Measurements from ENCODE around the gene HOXA5.

HOXA5 gene

GRCh38 chr7:27159266-27160144 is 16.0 kb upstream of the HOXA5 start:
- DNase-seq (ENCODE audit: low read depth), result no peak

GRCh38 chr7:27158436-27159265 is 15.2 kb upstream of the HOXA5 start:
- DNase-seq (ENCODE audit: low read depth), result no peak

- DNase-seq (ENCODE audit: low read depth), result no peak
Measured at GRCh38 chr7:27157702-27158431, 14.4 kb upstream of the HOXA5 start.

- DNase-seq (ENCODE audit: low read depth), result no peak
Measured at GRCh38 chr7:27156916-27157701, 13.6 kb upstream of the HOXA5 start.

- no peak for DNase-seq (ENCODE audit: low read depth)
Measured at GRCh38 chr7:27156508-27156898, 13.0 kb upstream of the HOXA5 start, which contains the start of gene HOXA7. Gene HOXA7 (minus strand): TSS chr7:27156675. CDS start chr7:27156545, 130 bp downstream.

- DNase-seq (ENCODE audit: low read depth), result no peak
Measured at GRCh38 chr7:27155816-27156507, 12.5 kb upstream of the HOXA5 start.

- DNase-seq (ENCODE audit: low read depth), result no peak
Measured at GRCh38 chr7:27154901-27155815, 11.7 kb upstream of the HOXA5 start.

GRCh38 chr7:27154369-27154768 is 10.9 kb upstream of the HOXA5 start:
- DNase-seq (ENCODE audit: low read depth), result no peak

GRCh38 chr7:27153526-27153925 is 10.0 kb upstream of the HOXA5 start:
- no peak for DNase-seq (ENCODE audit: low read depth)

- no peak for DNase-seq (ENCODE audit: low read depth)
Measured at GRCh38 chr7:27152816-27153442, 9.4 kb upstream of the HOXA5 start.

- no peak for DNase-seq (ENCODE audit: low read depth)
Measured at GRCh38 chr7:27151931-27152815, 8.7 kb upstream of the HOXA5 start, which contains the start of gene HOXA3. Gene HOXA3 (minus strand): TSS chr7:27152583. CDS start chr7:27110640, 41,943 bp downstream.

GRCh38 chr7:27151341-27151930 is 8.0 kb upstream of the HOXA5 start:
- no peak for DNase-seq (ENCODE audit: low read depth)

GRCh38 chr7:27150568-27151340 is 7.3 kb upstream of the HOXA5 start:
- DNase-seq (ENCODE audit: low read depth), result peak; percentile 57

- DNase-seq (ENCODE audit: low read depth), result no peak
Measured at GRCh38 chr7:27149842-27150567, 6.5 kb upstream of the HOXA5 start.

GRCh38 chr7:27148756-27149641 is 5.5 kb upstream of the HOXA5 start:
- no peak for DNase-seq (ENCODE audit: low read depth)
